Measurements from ENCODE around the gene GULP1.
"Not testable (repeated sequence)": the region's sequence is repeated elsewhere in the genome, so short reads cannot be mapped to it uniquely, and the experiment has no call there.

GULP1 gene

GRCh38 chr2:188527581-188527993 lies 235.9 kb downstream of the GULP1 start:
- no peak for DNase-seq (ENCODE audit: low read depth)

GRCh38 chr2:188529710-188530109 lies 238.0 kb downstream of the GULP1 start:
- no peak for DNase-seq (ENCODE audit: low read depth)

- DNase-seq (ENCODE audit: low read depth), result no peak
Observed at GRCh38 chr2:188534875-188535274, 243.2 kb downstream of the GULP1 start.

GRCh38 chr2:188551671-188552070 lies 260.0 kb downstream of the GULP1 start:
- no peak for DNase-seq (ENCODE audit: low read depth)

GRCh38 chr2:188557081-188557480 lies 265.4 kb downstream of the GULP1 start:
- DNase-seq (ENCODE audit: low read depth), result no peak

GRCh38 chr2:188559455-188559854 lies 267.8 kb downstream of the GULP1 start:
- not testable (repeated sequence) for DNase-seq (ENCODE audit: low read depth)

- DNase-seq (ENCODE audit: low read depth), result no peak
Observed at GRCh38 chr2:188561473-188561979, 269.9 kb downstream of the GULP1 start.

GRCh38 chr2:188569431-188570165 lies 277.9 kb downstream of the GULP1 start:
- no peak for DNase-seq (ENCODE audit: low read depth)

- DNase-seq (ENCODE audit: low read depth), result no peak
Observed at GRCh38 chr2:188570370-188570769, 278.7 kb downstream of the GULP1 start.

- DNase-seq (ENCODE audit: low read depth), result no peak
Observed at GRCh38 chr2:188571543-188572303, 280.0 kb downstream of the GULP1 start.

GRCh38 chr2:188572592-188572991 lies 280.9 kb downstream of the GULP1 start:
- DNase-seq (ENCODE audit: low read depth), result no peak

- DNase-seq (ENCODE audit: low read depth), result no peak
Observed at GRCh38 chr2:188573453-188573852, 281.8 kb downstream of the GULP1 start.

GRCh38 chr2:188576006-188576405 lies 284.3 kb downstream of the GULP1 start:
- DNase-seq (ENCODE audit: low read depth), result no peak

GRCh38 chr2:188576651-188577050 lies 285.0 kb downstream of the GULP1 start:
- no peak for DNase-seq (ENCODE audit: low read depth)

- no peak for DNase-seq (ENCODE audit: low read depth)
Observed at GRCh38 chr2:188577231-188577630, 285.6 kb downstream of the GULP1 start.

- no peak for DNase-seq (ENCODE audit: low read depth)
Observed at GRCh38 chr2:188580738-188581137, 289.1 kb downstream of the GULP1 start.

GRCh38 chr2:188582211-188582610 lies 290.5 kb downstream of the GULP1 start:
- no peak for DNase-seq (ENCODE audit: low read depth)

GRCh38 chr2:188588235-188588634 lies 296.6 kb downstream of the GULP1 start:
- DNase-seq (ENCODE audit: low read depth), result no peak

GRCh38 chr2:188596054-188596453 lies 304.4 kb downstream of the GULP1 start:
- no peak for DNase-seq (ENCODE audit: low read depth)

GRCh38 chr2:188598551-188598950 lies 306.9 kb downstream of the GULP1 start:
- no peak for DNase-seq (ENCODE audit: low read depth)

- no peak for DNase-seq (ENCODE audit: low read depth)
Observed at GRCh38 chr2:188599140-188599539, 307.5 kb downstream of the GULP1 start.

- DNase-seq (ENCODE audit: low read depth), result no peak
Observed at GRCh38 chr2:188600536-188601210, 309.0 kb downstream of the GULP1 start.

GRCh38 chr2:188601391-188601790 lies 309.7 kb downstream of the GULP1 start:
- no peak for DNase-seq (ENCODE audit: low read depth)
